Transverse colon (tissue), 4 donors: ENCODE results near the gene KIAA1328. TPM values are rescaled to one million over a fixed set of nuclear protein-coding genes. Genes with fewer than 3 reads are reported as not detected.

Source experiments
- DNase-seq: peaks from one replicate; pipeline ENCODE4 v3.0.0-alpha.2; 2019
- H3K27ac ChIP-seq, 4 donors: fragments of 200-600 bp; sonication (generic); 2 replicates each; pipeline ENCODE4 v1.5.1; 2016 to 2018; ENCODE audit warnings: inconsistent platforms in 4 of 4
- H3K27me3 ChIP-seq: fragments of 200-600 bp; sonication (generic); 2 replicates; pipeline ENCODE4 v1.5.1; 2017; ENCODE audit warnings: inconsistent platforms
- H3K36me3 ChIP-seq, 4 donors: fragments of 200-600 bp; sonication (generic); 2 replicates each; pipeline ENCODE4 v1.5.1; 2017 to 2019; ENCODE audit warnings: inconsistent platforms in 4 of 4
- H3K4me1 ChIP-seq, 4 donors: fragments of 200-600 bp; sonication (generic); 2 replicates each; pipeline ENCODE4 v1.5.1; 2017 to 2020; ENCODE audit warnings: inconsistent platforms in 4 of 4
- H3K4me3 ChIP-seq, 4 donors: fragments of 200-600 bp; sonication (generic); 1 replicate in 1 of 4; 2 replicates in 3 of 4; pipeline versions ENCODE4 v1.5.1 to v1.6.1; 2017 to 2019; ENCODE audit warnings: inconsistent platforms in 4 of 4
- H3K9me3 ChIP-seq, 2 donors: fragments of 200-600 bp; sonication (generic); 2 replicates each; pipeline ENCODE4 v1.5.1; 2017 to 2019; ENCODE audit warnings: inconsistent platforms in 2 of 2
- EP300 ChIP-seq: sonication (generic); formaldehyde crosslinking; IDR thresholded peaks from one replicate; pipeline ENCODE4 v1.6.1; 2017; ENCODE audit warnings: antibody characterized with exemption, low read depth
- POLR2A ChIP-seq: fragments of 450-650 bp; IDR thresholded peaks from one replicate; pipeline ENCODE4 v1.6.1; 2016; ENCODE audit warnings: antibody characterized with exemption, mild to moderate bottlenecking, moderate library complexity
- POLR2AphosphoS5 ChIP-seq, 3 donors: sonication (generic); formaldehyde crosslinking; IDR thresholded peaks; one replicate each; pipeline ENCODE4 v1.6.1; 2016; ENCODE audit warnings: antibody characterized with exemption in 3 of 3
- WGBS, 2 donors: methylation state at CpG; one replicate each; pipeline ENCODE4 v1.1.5; 2018; ENCODE audit warnings: low coverage in 1 of 2; 5-methylcytosine and 5-hydroxymethylcytosine counted together
- in situ Hi-C, 4 donors: fragments of 200-750 bp; cut with MboI; loops; one replicate each; pipeline versions ENCODE4 v1.15.0 to v1.15.1; 2017; ENCODE audit warnings: low sequenced_read_pairs in 3 of 4, low pct_ligation_motif_present in 1 of 4, low pct_unique_long_range_greater_than_20kb in 1 of 4
- intact Hi-C: fragments of 100-400 bp; cut with DNase I; formaldehyde crosslinking; loops from one replicate; pipeline ENCODE4 v1.15.1; 2023; ENCODE audit warnings: low total_unique reads
- total RNA-seq, 4 donors: library from RNA; depleted of rRNA; stranded (reverse); fragments of >200 nt; gene quantifications; one replicate each; pipeline ENCODE4 v1.1.0, GENCODE V29; 2016
- TF ChIP-seq, protein P1 (sequence below), 5 experiments: fragments of 200-600 bp in 3 of 5; fragments of 450-650 bp in 2 of 5; sonication (generic) in 3 of 5; IDR thresholded peaks; 1 replicate in 2 of 5; 2 replicates in 3 of 5; pipeline ENCODE4 v1.5.1; 2016 to 2017; ENCODE audit warnings: antibody characterized with exemption in 5 of 5, inconsistent platforms in 3 of 5, mild to moderate bottlenecking in 2 of 5, moderate library complexity in 1 of 5

KIAA1328 gene
- total RNA-seq, 4 donors from 2014 or later: 3.6 to 14.3 (median 11.3) TPM

DNA sequence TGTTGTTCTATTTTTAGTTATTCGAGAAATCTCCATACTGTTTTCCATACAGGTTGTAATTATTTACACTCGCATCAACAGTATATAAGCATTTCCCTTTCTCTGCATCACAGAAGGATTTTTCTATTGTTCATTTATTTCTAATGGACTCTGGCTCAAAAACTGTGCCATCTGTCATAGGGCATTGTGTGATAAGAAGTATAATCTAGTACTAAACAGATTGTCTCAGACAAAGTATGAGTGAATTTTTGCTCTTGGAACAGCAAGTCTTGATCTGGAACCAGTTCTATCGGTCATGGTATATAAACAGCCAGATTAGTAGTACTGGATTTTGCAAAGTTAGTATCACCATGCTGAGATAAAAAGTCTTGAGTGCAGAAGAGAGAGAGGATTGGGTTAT is 145.8 kb downstream of the KIAA1328 start:
- no peak for DNase-seq
- Histone ChIP-seq H3K4me3 (no peak overlapping the region), H3K27me3 (no peaks in the 10 kb centered on the region), H3K4me1 (no peaks in the 10 kb centered on the region), H3K27ac (no peak overlapping the region), H3K36me3 (no peaks in the 10 kb centered on the region), H3K9me3 (peaks cover 0 to 4% of the 10 kb centered on the region in 2 donors)
- WGBS, 2 donors: 97 to 100% methylated on average over 3 of the region's 3 CpGs
- intact Hi-C loops (no loop called here), in situ Hi-C loops (loop anchor here in 1 of 4 donors (10.0 kb wide), 1 partner anchor 60 kb away; no protein-coding TSS in a partner anchor)
- TF ChIP-seq, protein P1, sequence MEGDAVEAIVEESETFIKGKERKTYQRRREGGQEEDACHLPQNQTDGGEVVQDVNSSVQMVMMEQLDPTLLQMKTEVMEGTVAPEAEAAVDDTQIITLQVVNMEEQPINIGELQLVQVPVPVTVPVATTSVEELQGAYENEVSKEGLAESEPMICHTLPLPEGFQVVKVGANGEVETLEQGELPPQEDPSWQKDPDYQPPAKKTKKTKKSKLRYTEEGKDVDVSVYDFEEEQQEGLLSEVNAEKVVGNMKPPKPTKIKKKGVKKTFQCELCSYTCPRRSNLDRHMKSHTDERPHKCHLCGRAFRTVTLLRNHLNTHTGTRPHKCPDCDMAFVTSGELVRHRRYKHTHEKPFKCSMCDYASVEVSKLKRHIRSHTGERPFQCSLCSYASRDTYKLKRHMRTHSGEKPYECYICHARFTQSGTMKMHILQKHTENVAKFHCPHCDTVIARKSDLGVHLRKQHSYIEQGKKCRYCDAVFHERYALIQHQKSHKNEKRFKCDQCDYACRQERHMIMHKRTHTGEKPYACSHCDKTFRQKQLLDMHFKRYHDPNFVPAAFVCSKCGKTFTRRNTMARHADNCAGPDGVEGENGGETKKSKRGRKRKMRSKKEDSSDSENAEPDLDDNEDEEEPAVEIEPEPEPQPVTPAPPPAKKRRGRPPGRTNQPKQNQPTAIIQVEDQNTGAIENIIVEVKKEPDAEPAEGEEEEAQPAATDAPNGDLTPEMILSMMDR (IDR thresholded peaks at IDR 0.05): no peak
- TF ChIP-seq POLR2AphosphoS5 (IDR thresholded peaks at IDR 0.05) (no peak), EP300 (no peak), POLR2A (no peak)

DNA sequence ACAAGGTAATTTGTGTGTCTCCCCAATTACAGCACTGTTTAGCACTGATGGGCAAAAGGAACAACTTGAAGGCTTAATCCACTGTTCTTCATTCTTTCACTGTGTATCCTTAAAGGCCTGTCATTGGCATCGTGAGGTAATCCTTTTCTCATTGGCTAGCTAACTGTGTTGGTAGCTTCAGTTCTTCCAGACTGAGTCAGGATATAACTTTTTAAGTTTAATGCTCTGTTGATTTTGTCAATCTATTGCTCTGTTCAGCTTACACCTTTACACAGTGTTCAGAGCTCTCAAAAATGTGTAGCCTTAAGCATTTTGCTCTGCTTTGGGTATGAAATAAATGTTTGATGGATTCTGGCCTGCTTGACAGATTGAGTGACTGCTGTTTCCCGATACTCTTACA is 148.2 kb downstream of the KIAA1328 start:
- in situ Hi-C loops: loop anchor here in 1 of 4 donors (10.0 kb wide), 1 partner anchor 58 kb away; no protein-coding TSS in a partner anchor

DNA sequence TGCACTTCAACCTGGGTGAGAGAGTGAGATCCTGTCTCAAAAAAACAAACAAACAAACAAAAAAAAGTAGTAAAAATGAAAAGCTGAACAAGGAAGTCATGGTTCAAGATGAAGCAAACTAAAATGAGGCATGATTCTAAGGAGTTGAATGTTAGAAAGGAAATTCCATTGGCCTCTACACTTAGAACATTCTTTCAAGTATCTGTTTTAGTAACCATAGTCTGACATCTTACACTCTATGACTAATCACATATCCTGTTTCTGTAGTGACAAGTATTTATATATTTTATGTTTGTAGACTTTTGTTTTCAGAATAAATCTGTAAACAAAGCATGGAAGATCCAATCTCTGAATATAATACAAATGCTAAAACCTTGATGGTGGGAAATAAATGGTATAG is 164.1 kb downstream of the KIAA1328 start:
- DNase-seq: no peak
- TF ChIP-seq, protein P1 (IDR thresholded peaks at IDR 0.05): no peak
- no peak for TF ChIP-seq POLR2AphosphoS5 (IDR thresholded peaks at IDR 0.05)
- no peak for TF ChIP-seq POLR2A
- no peak for TF ChIP-seq EP300
- Histone ChIP-seq H3K9me3 (no peaks in the 10 kb centered on the region), H3K36me3 (no peaks in the 10 kb centered on the region), H3K27me3 (no peaks in the 10 kb centered on the region), H3K4me1 (no peaks in the 10 kb centered on the region), H3K27ac (no peak overlapping the region), H3K4me3 (no peak overlapping the region)
- intact Hi-C loops (no loop called here), in situ Hi-C loops (no loop called here)

More for the DNA sequence above, 148.2 kb downstream of the KIAA1328 start:
- Histone ChIP-seq H3K9me3 (no peaks in the 10 kb centered on the region), H3K36me3 (no peaks in the 10 kb centered on the region), H3K27me3 (no peaks in the 10 kb centered on the region), H3K4me1 (no peaks in the 10 kb centered on the region), H3K4me3 (no peak overlapping the region), H3K27ac (no peak overlapping the region)
- no peak for DNase-seq
- WGBS, 2 donors: 92 to 93% methylated on average over 1 to 2 of the region's 2 CpGs
- intact Hi-C loops: no loop called here
- TF ChIP-seq, protein P1 (IDR thresholded peaks at IDR 0.05): no peak
- no peak for TF ChIP-seq POLR2A
- no peak for TF ChIP-seq POLR2AphosphoS5 (IDR thresholded peaks at IDR 0.05)
- no peak for TF ChIP-seq EP300

DNA sequence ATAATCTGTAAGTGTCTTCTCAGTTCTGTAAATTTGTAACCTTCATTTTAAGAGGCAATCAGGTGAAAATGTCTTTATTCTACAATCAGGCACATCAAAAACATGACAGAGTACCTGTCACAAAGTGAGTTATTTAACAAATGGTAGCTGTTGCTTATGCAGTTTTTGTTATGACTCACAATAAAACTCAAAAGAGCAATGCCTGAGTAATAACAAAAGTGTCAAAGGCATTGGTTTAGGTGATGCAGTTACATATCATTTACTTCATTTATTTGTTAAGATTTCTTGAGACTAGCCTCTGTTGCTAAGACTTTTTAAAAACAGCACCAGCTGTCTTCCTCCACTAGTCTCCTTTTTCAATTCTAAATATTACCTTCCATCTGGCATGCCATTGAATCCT is 177.8 kb downstream of the KIAA1328 start:
- H3K36me3 ChIP-seq: no peaks in the 10 kb centered on the region
- H3K4me1 ChIP-seq: no peaks in the 10 kb centered on the region
- no peaks in the 10 kb centered on the region for H3K9me3 ChIP-seq
- TF ChIP-seq POLR2AphosphoS5 (IDR thresholded peaks at IDR 0.05) (no peak), EP300 (no peak), POLR2A (no peak)
- TF ChIP-seq, protein P1 (IDR thresholded peaks at IDR 0.05): no peak
- no peak for DNase-seq
- intact Hi-C loops (no loop called here), in situ Hi-C loops (no loop called here)
- H3K4me3 ChIP-seq: no peak overlapping the region
- no peak overlapping the region for H3K27ac ChIP-seq
- H3K27me3 ChIP-seq: no peaks in the 10 kb centered on the region
